Right ventricle myocardium superior (tissue), 1 donor: ENCODE results near the gene NBAS. TPM values are rescaled to one million over a fixed set of nuclear protein-coding genes. Genes with fewer than 3 reads are reported as not detected.

Experiments
- ATAC-seq: fragments of 200-7000 bp; cut with Tn5 transposase; one replicate; pipeline ENCODE4 v1.9.1; 2020; ENCODE audit warnings: mild to moderate bottlenecking; ENCODE audit not compliant: poor library complexity
- DNase-seq: peaks from one replicate; pipeline ENCODE4 v3.0.0-alpha.2; 2020
- intact Hi-C: fragments of 100-400 bp; cut with DNase I; formaldehyde crosslinking; loops from one replicate; pipeline ENCODE4 v1.11.2; 2022
- total RNA-seq: library from RNA; stranded (reverse); fragmentation: NEBNext Ultra II Directional; extraction: Animal tissue kit (Norgen Biotek cat#: 25700); gene quantifications from one replicate; pipeline ENCODE4 v1.2.1, GENCODE V29; 2021
- donor health status: DM: no; HTN: yes; CAD: no; lungs with severe emphysema.

The NBAS gene
- total RNA-seq, 1 donor from 2014 or later: 60.7 TPM

GRCh38 chr2:15565392-15565791 is 4.3 kb upstream of the NBAS start:
- DNase-seq (no peak), ATAC-seq (no peak)
- intact Hi-C loops: no loop called here

GRCh38 chr2:15563227-15564100 is 2.3 kb upstream of the NBAS start:
- intact Hi-C loops: no loop called here
- ATAC-seq (no peak), DNase-seq (no peak)

- intact Hi-C loops: no loop called here
- ATAC-seq: no peak
- DNase-seq: no peak
Observed at GRCh38 chr2:15562354-15563031, 1.4 kb upstream of the NBAS start.

GRCh38 chr2:15561574-15562344 is 625 bp upstream of the NBAS start:
- peak; percentile 73 for ATAC-seq
- DNase-seq: no peak
- intact Hi-C loops: no loop called here

GRCh38 chr2:15560140-15560987 is 770 bp downstream of the NBAS start:
- ATAC-seq (peak; percentile 25), DNase-seq (no peak)
- intact Hi-C loops: no loop called here

GRCh38 chr2:15559379-15560139 is 1.6 kb downstream of the NBAS start:
- DNase-seq (no peak), ATAC-seq (no peak)
- intact Hi-C loops: no loop called here

- DNase-seq: no peak
- intact Hi-C loops: no loop called here
- no peak for ATAC-seq
Observed at GRCh38 chr2:15557887-15558311, 3.2 kb downstream of the NBAS start.

GRCh38 chr2:15556311-15556930 is 4.7 kb downstream of the NBAS start:
- DNase-seq (no peak), ATAC-seq (no peak)
- intact Hi-C loops: no loop called here

GRCh38 chr2:15555760-15556193 is 5.4 kb downstream of the NBAS start:
- no peak for DNase-seq
- intact Hi-C loops: no loop called here
- ATAC-seq: no peak

GRCh38 chr2:15554525-15555218 is 6.5 kb downstream of the NBAS start:
- DNase-seq (no peak), ATAC-seq (no peak)
- intact Hi-C loops: no loop called here

- ATAC-seq: no peak
- intact Hi-C loops: no loop called here
- no peak for DNase-seq
Observed at GRCh38 chr2:15553951-15554350, 7.2 kb downstream of the NBAS start.

- ATAC-seq: no peak
- intact Hi-C loops: no loop called here
Observed at GRCh38 chr2:15553519-15553918, 7.6 kb downstream of the NBAS start.

GRCh38 chr2:15548974-15549373 is 12.2 kb downstream of the NBAS start:
- DNase-seq (no peak), ATAC-seq (no peak)
- intact Hi-C loops: no loop called here

More at GRCh38 chr2:15553519-15553918, 7.6 kb downstream of the NBAS start:
- no peak for DNase-seq

GRCh38 chr2:15547115-15547876 is 13.8 kb downstream of the NBAS start:
- intact Hi-C loops: no loop called here
- DNase-seq (no peak), ATAC-seq (no peak)

GRCh38 chr2:15546297-15547098 is 14.6 kb downstream of the NBAS start:
- intact Hi-C loops: no loop called here
- DNase-seq (no peak), ATAC-seq (no peak)
